ENCODE results near the gene ELAC2.

- TF ChIP-seq ZNF274 (IDR thresholded peaks at IDR 0.05; ENCODE audit: insufficient read depth, insufficient read length) (no peak), REST (IDR thresholded peaks at IDR 0.05; ENCODE audit: low read depth, low read length) (no peak), POLR2AphosphoS5 (IDR thresholded peaks at IDR 0.05; ENCODE audit: low read length) (no peak), ZZZ3 (IDR thresholded peaks at IDR 0.05; ENCODE audit: control insufficient read depth, insufficient read length, low read depth) (no peak), NFIC (IDR thresholded peaks at IDR 0.05; ENCODE audit: low read depth, low read length) (no peak), MYC (IDR thresholded peaks at IDR 0.05; ENCODE audit: insufficient read depth, insufficient read length, insufficient replicate concordance, low read length, severe bottlenecking) (no peak), JUND (IDR thresholded peaks at IDR 0.05; ENCODE audit: low read depth, low read length) (no peak)
- TF ChIP-seq, protein P1, sequence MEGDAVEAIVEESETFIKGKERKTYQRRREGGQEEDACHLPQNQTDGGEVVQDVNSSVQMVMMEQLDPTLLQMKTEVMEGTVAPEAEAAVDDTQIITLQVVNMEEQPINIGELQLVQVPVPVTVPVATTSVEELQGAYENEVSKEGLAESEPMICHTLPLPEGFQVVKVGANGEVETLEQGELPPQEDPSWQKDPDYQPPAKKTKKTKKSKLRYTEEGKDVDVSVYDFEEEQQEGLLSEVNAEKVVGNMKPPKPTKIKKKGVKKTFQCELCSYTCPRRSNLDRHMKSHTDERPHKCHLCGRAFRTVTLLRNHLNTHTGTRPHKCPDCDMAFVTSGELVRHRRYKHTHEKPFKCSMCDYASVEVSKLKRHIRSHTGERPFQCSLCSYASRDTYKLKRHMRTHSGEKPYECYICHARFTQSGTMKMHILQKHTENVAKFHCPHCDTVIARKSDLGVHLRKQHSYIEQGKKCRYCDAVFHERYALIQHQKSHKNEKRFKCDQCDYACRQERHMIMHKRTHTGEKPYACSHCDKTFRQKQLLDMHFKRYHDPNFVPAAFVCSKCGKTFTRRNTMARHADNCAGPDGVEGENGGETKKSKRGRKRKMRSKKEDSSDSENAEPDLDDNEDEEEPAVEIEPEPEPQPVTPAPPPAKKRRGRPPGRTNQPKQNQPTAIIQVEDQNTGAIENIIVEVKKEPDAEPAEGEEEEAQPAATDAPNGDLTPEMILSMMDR (IDR thresholded peaks at IDR 0.05 in 2 of 3, conservative IDR thresholded peaks at IDR 0.05 in 1 of 3; ENCODE audit: control insufficient read depth in 2 of 3, extremely low read depth in 1 of 3, insufficient read depth in 1 of 3, low read depth in 3 of 3, low read length in 3 of 3): no peak
- TF ChIP-seq, protein P2, sequence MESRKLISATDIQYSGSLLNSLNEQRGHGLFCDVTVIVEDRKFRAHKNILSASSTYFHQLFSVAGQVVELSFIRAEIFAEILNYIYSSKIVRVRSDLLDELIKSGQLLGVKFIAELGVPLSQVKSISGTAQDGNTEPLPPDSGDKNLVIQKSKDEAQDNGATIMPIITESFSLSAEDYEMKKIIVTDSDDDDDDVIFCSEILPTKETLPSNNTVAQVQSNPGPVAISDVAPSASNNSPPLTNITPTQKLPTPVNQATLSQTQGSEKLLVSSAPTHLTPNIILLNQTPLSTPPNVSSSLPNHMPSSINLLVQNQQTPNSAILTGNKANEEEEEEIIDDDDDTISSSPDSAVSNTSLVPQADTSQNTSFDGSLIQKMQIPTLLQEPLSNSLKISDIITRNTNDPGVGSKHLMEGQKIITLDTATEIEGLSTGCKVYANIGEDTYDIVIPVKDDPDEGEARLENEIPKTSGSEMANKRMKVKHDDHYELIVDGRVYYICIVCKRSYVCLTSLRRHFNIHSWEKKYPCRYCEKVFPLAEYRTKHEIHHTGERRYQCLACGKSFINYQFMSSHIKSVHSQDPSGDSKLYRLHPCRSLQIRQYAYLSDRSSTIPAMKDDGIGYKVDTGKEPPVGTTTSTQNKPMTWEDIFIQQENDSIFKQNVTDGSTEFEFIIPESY (IDR thresholded peaks at IDR 0.05): no peak
Measured at GRCh38 chr17:12967962-12968361, 49.9 kb downstream of the ELAC2 start.

All from GM12878 (cell line).